GM12892 (cell line): ENCODE data around the gene FAM53A.
A peak's percentile ranks its signal among the peaks of the same experiment; 100 is the strongest.

Experiments used
- POLR2A ChIP-seq: IDR thresholded peaks from 2 replicates; pipeline ENCODE4 v1.6.1; 2011; ENCODE audit warnings: low read depth, low read length, control low read depth
- POLR2AphosphoS5 ChIP-seq: IDR thresholded peaks from 2 replicates; pipeline ENCODE4 v1.6.1; 2011; ENCODE audit warnings: low read depth, low read length, control low read depth
- TAF1 ChIP-seq: IDR thresholded peaks from 2 replicates; pipeline ENCODE4 v1.6.1; 2011; ENCODE audit warnings: low read depth, mild to moderate bottlenecking, control low read depth, low read length, borderline replicate concordance

GRCh38 chr4:1712216-1713002 is 28.3 kb upstream of the FAM53A start, which contains the start of gene SLBP:
- TF ChIP-seq POLR2A (peak; percentile 84), POLR2AphosphoS5 (peak; percentile 75), TAF1 (peak; percentile 92)
